Middle frontal gyrus (tissue), 1 donor: Measurements from ENCODE around the gene PRKCA.

Source experiments
- DNase-seq: peaks from one replicate; pipeline ENCODE4 v3.0.0-alpha.2; 2015; ENCODE audit warnings: low spot score; ENCODE audit errors: extremely low spot score

PRKCA gene

DNA sequence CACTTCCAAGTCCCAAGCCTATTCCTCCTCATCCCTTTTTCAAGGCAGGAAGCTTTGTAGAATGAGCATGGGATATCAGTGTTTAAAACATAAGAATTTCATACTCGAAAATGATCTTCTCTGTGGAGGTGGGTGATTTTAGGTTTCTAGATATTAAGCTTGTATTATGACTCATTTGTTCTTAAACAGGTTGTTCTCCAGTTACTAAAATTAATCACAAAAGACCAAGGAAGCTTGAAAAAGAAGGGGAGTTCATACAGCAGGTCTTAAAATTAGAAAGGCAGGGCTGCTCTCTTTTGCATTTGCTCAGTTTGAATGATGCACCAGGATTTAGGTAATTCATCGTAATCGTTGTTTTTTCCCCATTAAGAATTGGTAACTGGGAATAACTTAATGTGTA, 208.7 kb downstream of the PRKCA start:
- no peak for DNase-seq

GRCh38 chr17:66514227-66514806, 211.9 kb downstream of the PRKCA start:
- no peak for DNase-seq

DNA sequence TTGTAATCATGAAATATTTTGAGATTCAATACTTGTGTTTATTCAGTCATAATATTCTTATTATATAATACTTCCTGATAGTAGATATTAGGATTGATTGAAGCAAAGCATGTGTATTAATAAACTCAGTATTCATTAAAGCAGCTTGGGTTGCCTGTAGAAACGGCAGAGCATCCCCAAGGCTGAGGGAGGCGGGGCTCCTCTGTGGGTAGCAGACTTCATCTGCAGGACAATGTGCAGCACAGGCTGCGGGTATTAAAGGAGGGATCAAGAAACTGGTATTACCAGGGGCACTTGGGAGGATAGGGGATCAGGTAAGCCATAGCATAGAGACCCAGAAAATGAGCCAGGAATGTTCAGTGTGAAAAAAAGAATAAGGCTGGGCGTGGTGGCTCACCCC, 213.6 kb downstream of the PRKCA start:
- no peak for DNase-seq

DNA sequence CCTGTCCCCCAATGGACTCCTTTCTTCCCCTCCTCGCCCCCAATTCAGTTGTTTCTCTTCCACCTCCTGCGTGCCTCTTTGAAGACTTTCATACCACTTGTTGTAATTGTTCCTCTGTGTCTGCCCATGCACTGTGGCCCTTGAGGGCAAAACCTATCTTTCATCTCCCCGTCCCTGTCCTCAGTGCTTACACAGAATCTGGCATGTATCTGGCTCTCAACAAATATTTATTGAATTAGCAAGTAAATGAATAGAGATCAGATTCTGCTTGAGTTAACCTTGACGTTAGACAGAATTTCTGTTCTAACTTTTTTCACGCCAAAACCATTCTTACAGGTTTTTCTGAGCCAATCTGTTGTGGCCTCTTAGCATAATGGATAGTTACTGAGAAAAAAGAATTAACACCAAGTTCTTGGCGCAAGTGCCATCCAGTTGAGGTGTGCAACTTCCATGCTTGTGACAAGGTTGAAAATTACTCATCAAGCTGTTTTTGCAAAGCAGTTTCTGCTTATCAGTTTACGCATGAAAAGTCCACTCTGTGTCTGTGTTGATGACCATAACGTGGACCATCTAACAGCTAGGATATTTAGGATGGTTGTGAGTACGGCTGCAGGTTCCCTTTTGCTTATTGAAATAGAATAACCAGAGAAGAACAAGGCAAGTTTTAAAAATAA, 215.1 kb downstream of the PRKCA start:
- no peak for DNase-seq

- DNase-seq: no peak
These were observed 215.7 kb downstream of the PRKCA start for GRCh38 chr17:66518108-66518507.

DNA sequence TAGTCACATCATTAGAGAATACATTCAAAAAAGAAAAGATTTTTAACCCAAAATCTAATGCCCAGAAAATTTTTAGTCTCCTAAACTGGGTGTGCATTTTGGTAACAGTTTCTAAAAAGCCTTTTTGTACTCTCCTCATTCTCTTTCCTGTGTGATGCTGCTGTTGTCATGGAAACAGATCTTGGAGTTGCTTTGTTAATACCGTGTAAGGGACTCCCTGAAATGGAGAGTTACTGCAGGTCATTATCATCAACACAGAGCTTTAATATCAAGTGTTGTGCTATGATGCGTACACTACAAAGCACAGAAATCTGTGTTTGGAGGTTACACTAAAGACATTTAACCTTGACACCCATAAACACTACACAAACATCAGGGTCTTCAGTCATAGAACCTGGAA, 216.3 kb downstream of the PRKCA start:
- DNase-seq: peak; percentile 68

- DNase-seq: no peak
These were observed 216.7 kb downstream of the PRKCA start for GRCh38 chr17:66519154-66519553.

- DNase-seq: no peak
These were observed 218.6 kb downstream of the PRKCA start for GRCh38 chr17:66520999-66521398.

GRCh38 chr17:66522591-66523272, 220.3 kb downstream of the PRKCA start:
- no peak for DNase-seq

DNA sequence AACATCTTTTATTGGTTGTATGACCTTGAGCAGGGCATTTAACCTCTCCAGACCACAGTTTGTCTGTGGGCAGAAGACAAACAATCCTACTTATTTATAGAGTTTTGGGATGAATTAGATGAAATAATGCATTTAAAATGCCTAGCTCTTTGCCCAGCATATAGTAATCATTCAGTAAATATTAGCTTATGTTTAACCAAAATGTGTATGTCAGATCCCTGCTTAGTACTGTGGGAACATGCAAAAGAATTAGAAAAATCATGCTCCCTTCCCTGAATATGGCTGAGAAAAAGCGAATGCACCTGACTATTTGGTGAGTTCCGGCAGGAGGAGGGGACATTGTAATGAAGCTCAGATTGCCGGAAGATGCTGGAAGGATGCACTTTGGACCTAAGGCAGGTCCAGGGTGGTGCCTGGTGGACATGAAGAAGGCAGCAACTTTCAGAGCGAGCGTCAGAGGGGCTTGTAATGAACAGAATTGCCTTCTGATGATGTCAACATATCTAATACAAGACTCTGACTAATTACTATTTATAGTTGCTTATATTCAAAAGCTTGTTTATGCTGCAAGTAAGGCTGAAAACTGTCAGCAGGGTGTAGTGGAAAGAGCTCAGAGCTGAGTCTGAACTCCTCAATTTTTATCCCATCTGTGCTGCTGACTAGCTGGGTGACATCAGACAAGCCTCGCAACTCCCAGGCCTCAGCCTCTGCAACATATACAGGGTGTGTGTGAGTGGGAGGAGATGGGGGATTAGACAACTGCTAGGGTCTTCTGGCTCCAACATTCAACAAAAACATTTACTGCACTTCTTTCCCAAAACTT, 221.2 kb downstream of the PRKCA start:
- DNase-seq: no peak

DNA sequence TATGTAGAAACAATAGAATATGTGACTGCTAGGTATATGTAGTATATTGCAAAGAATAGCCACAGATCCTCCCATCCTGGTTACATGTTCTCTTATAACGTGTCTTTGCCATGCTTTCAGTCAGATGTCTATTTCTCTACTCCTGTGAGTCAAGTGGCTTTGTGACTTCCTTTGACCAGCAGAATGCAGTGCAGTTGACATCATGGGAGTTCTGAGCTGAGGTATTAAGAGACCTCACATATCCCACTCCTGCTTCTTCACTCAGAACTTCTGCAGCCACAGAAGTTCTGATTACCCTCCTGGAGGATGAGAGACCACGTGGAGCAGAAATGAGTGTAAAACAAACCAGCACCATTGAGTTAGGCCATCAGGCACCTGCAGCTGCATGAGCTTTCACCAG, 222.5 kb downstream of the PRKCA start:
- no peak for DNase-seq

DNA sequence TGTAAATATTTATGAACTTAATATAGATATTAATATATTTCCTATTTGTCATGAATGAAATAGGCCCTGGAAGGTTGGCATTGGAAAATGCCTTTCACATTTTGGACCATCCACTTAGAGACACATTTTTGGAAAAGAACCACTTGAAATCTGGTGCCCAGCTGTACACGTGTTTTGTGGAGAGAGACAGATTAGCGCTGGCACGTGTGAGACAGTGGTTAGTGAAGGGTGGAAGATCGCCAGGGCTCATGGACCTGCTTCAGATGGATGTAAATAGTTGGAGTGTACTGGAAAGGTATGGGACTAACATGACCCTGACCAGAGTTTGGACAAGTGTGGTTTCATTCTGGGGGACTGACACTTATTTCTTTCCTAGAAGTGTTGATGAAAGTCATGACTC, 222.9 kb downstream of the PRKCA start:
- no peak for DNase-seq

GRCh38 chr17:66526827-66527226, 224.4 kb downstream of the PRKCA start:
- DNase-seq: no peak

DNA sequence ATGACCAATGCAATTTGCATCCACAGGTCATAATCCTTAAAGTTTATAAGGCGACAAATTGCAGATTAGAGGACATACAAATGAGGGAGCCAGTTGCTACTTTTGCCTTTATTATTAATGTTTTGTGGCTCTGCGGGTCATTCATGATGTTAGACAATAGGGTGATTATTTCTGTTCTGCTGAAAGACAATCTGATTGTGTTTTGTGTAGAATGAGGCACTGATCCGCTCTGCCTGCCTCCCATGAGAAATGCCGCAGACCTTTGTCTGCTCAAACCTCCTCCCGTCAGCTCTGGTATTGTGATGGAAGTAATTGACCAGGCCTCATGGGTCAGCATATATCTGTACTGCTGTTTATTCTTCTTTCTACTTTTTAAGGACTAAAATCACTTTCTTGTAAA, 224.9 kb downstream of the PRKCA start:
- DNase-seq: no peak

GRCh38 chr17:66531851-66532295, 229.5 kb downstream of the PRKCA start:
- DNase-seq: no peak

DNA sequence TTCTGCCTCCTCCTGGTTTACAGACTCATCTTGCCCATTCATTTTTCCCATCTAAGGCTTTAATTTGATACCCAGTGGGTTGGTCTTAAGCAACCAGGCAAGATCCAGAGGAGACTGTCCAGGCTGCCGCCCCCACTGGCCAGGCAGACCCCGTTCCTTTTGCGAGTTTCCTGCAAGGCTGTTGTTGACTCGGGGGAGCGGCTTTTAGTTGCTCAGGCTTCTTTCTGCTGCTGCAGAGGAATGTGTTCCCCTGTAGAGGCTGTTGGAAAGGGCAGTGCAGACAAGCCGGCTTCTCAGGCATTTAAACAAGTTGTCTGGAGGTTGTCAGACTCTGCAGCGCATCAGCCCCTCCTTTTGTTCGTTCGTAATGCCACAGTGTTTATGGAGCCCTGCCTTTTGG, 231.2 kb downstream of the PRKCA start:
- no peak for DNase-seq

DNA sequence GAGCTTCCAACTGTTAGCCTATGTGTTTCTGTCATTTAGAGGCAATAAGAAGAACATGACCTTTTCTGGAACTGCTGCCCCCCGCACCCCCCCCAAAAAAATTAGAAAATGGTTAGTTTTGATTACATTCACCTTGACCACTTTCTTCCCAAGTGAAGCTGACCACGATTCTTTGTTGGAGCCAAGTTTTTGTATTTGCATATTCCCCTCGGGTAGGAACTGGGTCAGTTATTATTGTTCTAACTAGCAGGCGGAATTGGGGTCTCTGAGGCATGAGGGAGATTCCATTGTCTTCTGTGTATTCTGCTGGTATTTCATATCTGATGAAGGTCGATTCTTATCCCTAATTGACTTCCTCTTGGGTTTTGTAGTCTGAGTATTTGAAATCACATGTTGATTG, 231.6 kb downstream of the PRKCA start:
- no peak for DNase-seq

GRCh38 chr17:66535611-66536010, 233.2 kb downstream of the PRKCA start:
- no peak for DNase-seq

DNA sequence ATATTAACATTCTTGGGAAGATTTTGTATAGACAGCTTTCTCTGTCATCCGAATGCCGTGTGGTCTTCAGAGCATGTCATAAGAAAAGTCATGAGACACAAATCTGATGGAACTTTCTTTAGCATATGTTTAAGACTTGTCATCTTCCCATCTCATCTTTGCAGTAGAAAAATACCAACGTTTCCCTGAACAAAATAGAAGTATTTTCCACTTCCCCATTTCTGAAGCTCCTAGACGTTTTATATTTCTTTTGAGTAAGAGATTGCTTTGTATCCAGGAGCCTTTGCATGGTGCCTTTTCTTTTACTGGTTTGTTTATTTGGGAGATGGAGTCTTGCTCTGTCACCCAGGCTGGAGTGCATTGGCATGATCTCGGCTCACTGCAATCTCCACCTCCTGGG, 235.1 kb downstream of the PRKCA start:
- DNase-seq: no peak

GRCh38 chr17:66538776-66539175, 236.4 kb downstream of the PRKCA start:
- DNase-seq: no peak

DNA sequence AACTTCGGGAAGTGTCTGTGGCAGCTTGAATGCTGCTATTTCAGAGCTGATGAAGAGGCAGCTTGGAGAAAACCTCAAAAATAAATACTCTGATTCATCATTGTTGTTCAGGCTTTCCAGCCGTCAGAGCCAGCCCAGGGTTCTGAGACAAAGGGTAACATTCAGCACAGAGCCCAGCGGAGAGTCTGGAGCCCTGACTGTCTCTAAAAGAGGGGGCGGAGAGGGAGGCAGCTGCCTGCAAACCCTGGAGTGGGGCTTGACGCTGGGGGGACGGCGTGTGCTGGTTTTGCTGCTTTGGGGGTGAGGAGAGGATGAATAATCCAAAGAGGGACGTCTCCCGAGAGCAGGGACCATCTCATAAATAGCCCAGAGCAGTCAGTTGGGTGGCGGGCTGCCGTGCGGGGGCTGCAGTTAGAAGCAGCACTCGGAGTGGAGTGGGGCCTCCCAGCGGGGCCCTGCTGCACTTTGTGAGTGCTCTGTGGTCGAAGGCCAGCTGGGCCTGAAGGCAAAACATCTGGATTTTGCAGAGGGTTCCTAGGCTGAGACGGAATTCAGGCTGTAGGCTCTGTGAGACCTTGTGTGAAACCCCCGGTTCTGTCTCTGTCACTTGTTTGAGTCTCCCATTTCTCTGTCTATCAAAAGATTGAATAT, 237.8 kb downstream of the PRKCA start:
- DNase-seq: peak; percentile 89
